ENCODE results near the gene SCYL3. TPM values are rescaled to one million over a fixed set of nuclear protein-coding genes. Genes with fewer than 3 reads are reported as not detected.
"Not testable (repeated sequence)": the region's sequence is repeated elsewhere in the genome, so short reads cannot be mapped to it uniquely, and the experiment has no call there.

SCYL3 gene
- total RNA-seq, 3 donors from 2014 or later = 9.1 to 33.7 (median 17.4) TPM

- TF ChIP-seq POLR2AphosphoS5 (IDR thresholded peaks at IDR 0.05) (no peak), CTCF (IDR thresholded peaks at IDR 0.05) (no peak)
- H3K27ac ChIP-seq = no peak overlapping the region
- no peaks in the 10 kb centered on the region for H3K36me3 ChIP-seq
- intact Hi-C loops (cut with DNase I; ENCODE audit: low total_unique reads) = no loop called here
- no peaks in the 10 kb centered on the region for H3K27me3 ChIP-seq
- no peak for DNase-seq (ENCODE audit: low spot score in 2 of 2)
- H3K4me1 ChIP-seq = no peaks in the 10 kb centered on the region
- H3K4me3 ChIP-seq = no peak overlapping the region
- H3K9me3 ChIP-seq = no peaks in the 10 kb centered on the region
Observed at GRCh38 chr1:169924063-169924462, 30.4 kb upstream of the SCYL3 start.

DNA sequence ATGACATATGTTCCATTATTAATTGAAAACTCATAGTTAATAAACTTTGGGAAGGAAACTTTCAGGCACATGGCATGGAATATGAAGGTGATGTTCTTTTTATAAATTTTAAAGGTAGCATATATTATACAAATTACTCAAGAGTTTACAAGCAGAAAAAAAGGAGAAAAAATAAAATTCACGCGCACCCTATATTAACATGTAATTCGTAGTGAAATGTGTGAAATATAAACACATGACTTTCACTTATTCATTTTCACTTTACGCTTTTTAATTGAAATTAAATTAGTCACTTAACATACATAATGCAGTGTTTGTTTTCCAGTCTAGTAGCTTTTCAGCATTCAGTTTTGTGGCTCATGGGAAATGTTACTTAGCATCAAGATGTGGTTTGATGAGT is 27.4 kb upstream of the SCYL3 start:
- Histone ChIP-seq H3K27me3 (no peaks in the 10 kb centered on the region), H3K36me3 (no peaks in the 10 kb centered on the region), H3K9me3 (no peaks in the 10 kb centered on the region), H3K4me3 (no peak overlapping the region), H3K4me1 (no peaks in the 10 kb centered on the region), H3K27ac (no peak overlapping the region)
- intact Hi-C loops (cut with DNase I; ENCODE audit: low total_unique reads) = no loop called here
- TF ChIP-seq CTCF (IDR thresholded peaks at IDR 0.05) = no peak
- no peak for DNase-seq (ENCODE audit: low spot score in 2 of 2)

GRCh38 chr1:169918927-169919326 is 25.2 kb upstream of the SCYL3 start:
- intact Hi-C loops (cut with DNase I; ENCODE audit: low total_unique reads) = no loop called here

DNA sequence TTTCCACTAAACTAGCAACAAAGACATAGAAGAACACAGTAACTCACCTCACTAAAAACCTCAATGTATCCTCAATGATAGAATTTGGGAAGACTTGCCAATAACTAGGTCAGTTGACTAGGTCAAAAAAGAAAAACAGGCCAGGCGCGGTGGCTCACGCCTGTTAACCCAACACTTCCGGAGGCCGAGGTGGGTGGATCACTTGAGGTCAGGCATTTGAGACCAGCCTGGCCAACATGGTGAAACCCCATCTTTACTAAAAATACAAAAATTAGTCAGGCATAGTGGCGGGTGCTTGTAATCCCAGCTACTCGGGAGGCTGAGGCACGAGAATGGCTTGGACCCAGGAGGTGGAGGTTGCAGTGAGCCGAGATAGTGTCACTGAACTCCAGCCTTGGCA is 24.5 kb upstream of the SCYL3 start:
- H3K4me3 ChIP-seq; H3K36me3 ChIP-seq; DNase-seq (ENCODE audit: low spot score in 2 of 2); H3K27me3 ChIP-seq; H3K4me1 ChIP-seq; H3K9me3 ChIP-seq; H3K27ac ChIP-seq; intact Hi-C loops (cut with DNase I; ENCODE audit: low total_unique reads): not testable (repeated sequence)

More at GRCh38 chr1:169918927-169919326, 25.2 kb upstream of the SCYL3 start:
- no peak overlapping the region for H3K27ac ChIP-seq
- no peak for DNase-seq (ENCODE audit: low spot score in 2 of 2)
- no peaks in the 10 kb centered on the region for H3K9me3 ChIP-seq
- H3K27me3 ChIP-seq = no peaks in the 10 kb centered on the region
- no peaks in the 10 kb centered on the region for H3K4me1 ChIP-seq
- H3K36me3 ChIP-seq = no peaks in the 10 kb centered on the region
- no peak for TF ChIP-seq CTCF (IDR thresholded peaks at IDR 0.05)
- no peak for TF ChIP-seq POLR2A (IDR thresholded peaks at IDR 0.05)
- no peak for TF ChIP-seq POLR2AphosphoS5 (IDR thresholded peaks at IDR 0.05)
- H3K4me3 ChIP-seq = no peak overlapping the region

DNA sequence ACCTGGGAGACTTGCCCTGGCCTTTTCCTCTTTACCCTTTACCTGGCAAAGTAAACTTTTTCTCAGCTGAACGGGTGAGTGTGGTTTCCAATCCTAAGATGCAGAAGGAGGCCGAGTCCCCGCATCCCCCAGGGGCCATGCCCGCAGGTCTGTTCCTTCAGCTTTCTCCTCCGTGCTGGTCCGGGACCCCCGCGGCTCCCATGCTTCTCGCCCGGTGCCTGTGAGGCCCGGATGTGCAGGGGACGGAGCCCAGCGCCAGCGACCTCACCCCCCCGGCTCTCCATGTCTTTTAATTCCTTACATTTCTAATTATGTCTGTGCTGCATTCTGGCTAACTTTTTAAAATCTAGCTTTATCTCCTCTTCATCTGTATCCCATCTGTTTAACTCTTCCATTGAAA is 21.5 kb upstream of the SCYL3 start:
- no peak for DNase-seq (ENCODE audit: low spot score in 2 of 2)
- intact Hi-C loops (cut with DNase I; ENCODE audit: low total_unique reads) = no loop called here
- Histone ChIP-seq H3K36me3 (no peaks in the 10 kb centered on the region), H3K9me3 (peaks cover 0 to 8% of the 10 kb centered on the region in 2 donors), H3K27ac (no peak overlapping the region), H3K27me3 (no peaks in the 10 kb centered on the region), H3K4me1 (no peaks in the 10 kb centered on the region), H3K4me3 (no peak overlapping the region)
- TF ChIP-seq CTCF (IDR thresholded peaks at IDR 0.05) = no peak
- TF ChIP-seq POLR2AphosphoS5 (IDR thresholded peaks at IDR 0.05) = no peak
- TF ChIP-seq POLR2A (IDR thresholded peaks at IDR 0.05) = no peak

DNA sequence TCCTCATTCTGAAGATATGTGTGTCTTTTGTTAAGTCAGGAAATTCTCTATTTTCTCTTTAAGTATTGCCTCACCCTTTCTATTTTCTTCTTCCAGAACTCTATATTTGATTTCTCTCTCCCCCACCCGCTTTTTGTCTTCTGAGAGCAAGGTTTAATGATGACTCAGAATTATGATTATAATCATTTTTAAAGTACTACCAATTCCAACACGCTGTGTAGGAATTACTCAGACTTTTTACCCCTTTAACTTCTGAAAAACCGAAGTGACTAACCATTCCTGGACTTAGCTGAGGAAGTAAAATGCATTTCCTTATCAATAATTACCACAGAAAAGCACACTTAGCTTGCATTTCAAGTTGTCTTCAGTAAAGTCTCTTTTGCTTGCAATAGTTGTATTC is 20.8 kb upstream of the SCYL3 start:
- Histone ChIP-seq H3K36me3 (no peaks in the 10 kb centered on the region), H3K4me3 (no peak overlapping the region), H3K4me1 (no peaks in the 10 kb centered on the region), H3K9me3 (peaks cover 0 to 8% of the 10 kb centered on the region in 2 donors), H3K27me3 (no peaks in the 10 kb centered on the region), H3K27ac (no peak overlapping the region)
- no peak for DNase-seq (ENCODE audit: low spot score in 2 of 2)
- intact Hi-C loops (cut with DNase I; ENCODE audit: low total_unique reads) = no loop called here
- TF ChIP-seq CTCF (IDR thresholded peaks at IDR 0.05) (no peak), POLR2A (IDR thresholded peaks at IDR 0.05) (no peak), POLR2AphosphoS5 (IDR thresholded peaks at IDR 0.05) (no peak)
